ENCODE results near the gene ENPP3. TPM values are rescaled to one million over a fixed set of nuclear protein-coding genes. Genes with fewer than 3 reads are reported as not detected.

The ENPP3 gene
- total RNA-seq, 2 experiments from 2014 or later: 1.3 to 2.3 TPM

DNA sequence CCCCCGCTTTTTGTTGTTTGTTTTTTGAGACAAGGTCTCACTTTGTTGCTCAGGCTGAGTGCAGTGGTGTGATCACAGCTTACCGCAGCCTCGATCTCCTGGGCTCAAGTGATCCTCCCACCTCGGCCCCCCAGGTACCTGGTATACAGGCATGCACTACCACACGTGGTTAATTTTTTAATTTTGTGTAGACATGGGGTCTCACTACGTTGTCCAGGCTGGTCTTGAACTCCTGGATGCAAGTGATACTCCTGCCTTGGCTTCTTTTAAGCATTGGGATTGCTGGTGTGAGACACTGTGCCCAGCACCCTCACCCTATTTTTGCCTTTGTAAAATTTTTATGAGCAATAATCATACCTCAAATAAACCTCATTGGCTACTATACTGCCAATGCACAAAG is 5.5 kb downstream of the ENPP3 start:
- POLR2A ChIA-PET: no interaction called here
- BruUV-seq (replicated peaks): no TSS peak

GRCh38 chr6:131642987-131643611 is 6.0 kb downstream of the ENPP3 start:
- intact Hi-C loops (cut with micrococcal nuclease; ENCODE audit: unreplicated experiment): no loop called here
- Histone ChIP-seq H3K9me2 (ENCODE audit: insufficient read depth, low read length) (no peaks in the 10 kb centered on the region), H3K4me1 (ENCODE audit: insufficient read depth, low read length, poor library complexity, severe bottlenecking) (peaks cover 16% of the 10 kb centered on the region), H3K36me3 (ENCODE audit: insufficient read depth, low read length) (no peaks in the 10 kb centered on the region; the same call in 1 of the 2 replicates), H2AFZ (ENCODE audit: low read length) (no peak overlapping the region), H3K4me2 (ENCODE audit: low read length) (no peak overlapping the region), H3K27ac (ENCODE audit: low read depth, low read length, poor library complexity, severe bottlenecking) (no peak overlapping the region), H3K4me3 (ENCODE audit: low read depth, low read length, poor library complexity, severe bottlenecking) (no peak overlapping the region), H4K20me1 (ENCODE audit: insufficient read depth, low read length) (no peaks in the 10 kb centered on the region), H3K79me2 (ENCODE audit: insufficient read depth, low read depth, low read length) (no peaks in the 10 kb centered on the region), H3K9me3 (ENCODE audit: low read length) (no peaks in the 10 kb centered on the region)
- no peak for DNase-seq (ENCODE audit: low spot score)
- no peak for TF ChIP-seq EZH2phosphoT487 (IDR thresholded peaks at IDR 0.05; ENCODE audit: borderline replicate concordance, low read depth, low read length)
- TF ChIP-seq, protein P1, sequence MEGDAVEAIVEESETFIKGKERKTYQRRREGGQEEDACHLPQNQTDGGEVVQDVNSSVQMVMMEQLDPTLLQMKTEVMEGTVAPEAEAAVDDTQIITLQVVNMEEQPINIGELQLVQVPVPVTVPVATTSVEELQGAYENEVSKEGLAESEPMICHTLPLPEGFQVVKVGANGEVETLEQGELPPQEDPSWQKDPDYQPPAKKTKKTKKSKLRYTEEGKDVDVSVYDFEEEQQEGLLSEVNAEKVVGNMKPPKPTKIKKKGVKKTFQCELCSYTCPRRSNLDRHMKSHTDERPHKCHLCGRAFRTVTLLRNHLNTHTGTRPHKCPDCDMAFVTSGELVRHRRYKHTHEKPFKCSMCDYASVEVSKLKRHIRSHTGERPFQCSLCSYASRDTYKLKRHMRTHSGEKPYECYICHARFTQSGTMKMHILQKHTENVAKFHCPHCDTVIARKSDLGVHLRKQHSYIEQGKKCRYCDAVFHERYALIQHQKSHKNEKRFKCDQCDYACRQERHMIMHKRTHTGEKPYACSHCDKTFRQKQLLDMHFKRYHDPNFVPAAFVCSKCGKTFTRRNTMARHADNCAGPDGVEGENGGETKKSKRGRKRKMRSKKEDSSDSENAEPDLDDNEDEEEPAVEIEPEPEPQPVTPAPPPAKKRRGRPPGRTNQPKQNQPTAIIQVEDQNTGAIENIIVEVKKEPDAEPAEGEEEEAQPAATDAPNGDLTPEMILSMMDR (conservative IDR thresholded peaks at IDR 0.05; ENCODE audit: low read length): no peak
- ChIA-PET POLR2A (no interaction called here), CTCF (ENCODE audit: unreplicated experiment) (no interaction called here)
- no TSS peak for BruUV-seq (replicated peaks)

More for the DNA sequence above, 5.5 kb downstream of the ENPP3 start:
- no peak overlapping the region for H3K4me2 ChIP-seq (ENCODE audit: low read length)
- H2AFZ ChIP-seq (ENCODE audit: low read length): no peak overlapping the region
- no peaks in the 10 kb centered on the region for H3K9me2 ChIP-seq (ENCODE audit: insufficient read depth, low read length)
- H3K27ac ChIP-seq (ENCODE audit: low read depth, low read length, poor library complexity, severe bottlenecking): no peak overlapping the region
- no peaks in the 10 kb centered on the region; the same call in 1 of the 2 replicates for H3K36me3 ChIP-seq (ENCODE audit: insufficient read depth, low read length)
- H3K4me1 ChIP-seq (ENCODE audit: insufficient read depth, low read length, poor library complexity, severe bottlenecking): peaks cover 18% of the 10 kb centered on the region
- intact Hi-C loops (cut with micrococcal nuclease; ENCODE audit: unreplicated experiment): no loop called here
- no peaks in the 10 kb centered on the region for H3K79me2 ChIP-seq (ENCODE audit: insufficient read depth, low read depth, low read length)
- DNase-seq (ENCODE audit: low spot score): no peak
- H3K9me3 ChIP-seq (ENCODE audit: low read length): no peaks in the 10 kb centered on the region
- CTCF ChIA-PET (ENCODE audit: unreplicated experiment): no interaction called here
- H4K20me1 ChIP-seq (ENCODE audit: insufficient read depth, low read length): no peaks in the 10 kb centered on the region
- TF ChIP-seq, protein P1 (conservative IDR thresholded peaks at IDR 0.05; ENCODE audit: low read length): no peak
- TF ChIP-seq EZH2phosphoT487 (IDR thresholded peaks at IDR 0.05; ENCODE audit: borderline replicate concordance, low read depth, low read length): no peak
- no peak overlapping the region for H3K4me3 ChIP-seq (ENCODE audit: low read depth, low read length, poor library complexity, severe bottlenecking)

- Histone ChIP-seq H3K4me3 (ENCODE audit: low read depth, low read length, poor library complexity, severe bottlenecking) (no peak overlapping the region), H2AFZ (ENCODE audit: low read length) (no peak overlapping the region), H3K27ac (ENCODE audit: low read depth, low read length, poor library complexity, severe bottlenecking) (no peak overlapping the region), H3K36me3 (ENCODE audit: insufficient read depth, low read length) (no peaks in the 10 kb centered on the region; the same call in 1 of the 2 replicates), H3K4me1 (ENCODE audit: insufficient read depth, low read length, poor library complexity, severe bottlenecking) (peaks cover 11% of the 10 kb centered on the region), H3K9me2 (ENCODE audit: insufficient read depth, low read length) (no peaks in the 10 kb centered on the region), H3K79me2 (ENCODE audit: insufficient read depth, low read depth, low read length) (no peaks in the 10 kb centered on the region), H3K9me3 (ENCODE audit: low read length) (no peaks in the 10 kb centered on the region), H4K20me1 (ENCODE audit: insufficient read depth, low read length) (no peaks in the 10 kb centered on the region), H3K4me2 (ENCODE audit: low read length) (no peak overlapping the region)
- no peak for DNase-seq (ENCODE audit: low spot score)
- CTCF ChIA-PET (ENCODE audit: unreplicated experiment): no interaction called here
- POLR2A ChIA-PET: no interaction called here
- no TSS peak for BruUV-seq (replicated peaks)
- intact Hi-C loops (cut with micrococcal nuclease; ENCODE audit: unreplicated experiment): no loop called here
- TF ChIP-seq EZH2phosphoT487 (IDR thresholded peaks at IDR 0.05; ENCODE audit: borderline replicate concordance, low read depth, low read length): no peak
- TF ChIP-seq, protein P1 (conservative IDR thresholded peaks at IDR 0.05; ENCODE audit: low read length): no peak
Measured at GRCh38 chr6:131643855-131644460, 6.9 kb downstream of the ENPP3 start.

Measured in OCI-LY7 (cell line).